CD14-positive monocyte (primary cell): ENCODE data around the gene NAALADL1. TPM values are rescaled to one million over a fixed set of nuclear protein-coding genes. Genes with fewer than 3 reads are reported as not detected.

Experiments used
- DNase-seq, 3 donors: peaks; one replicate each; pipeline ENCODE4 v3.0.0-alpha.2; 2011 to 2022
- H2AFZ ChIP-seq: 2 replicates; pipeline ENCODE4 v1.6.0; 2012; ENCODE audit warnings: mild to moderate bottlenecking, low read depth, low read length, inconsistent platforms; ENCODE audit not compliant: insufficient read depth, poor library complexity, severe bottlenecking
- H3K27ac ChIP-seq, 2 donors: 1 replicate in 1 of 2; 2 replicates in 1 of 2; pipeline ENCODE4 v1.5.1; 2012 to 2013; ENCODE audit warnings: low read length in 2 of 2, control low read depth in 1 of 2, inconsistent platforms in 1 of 2, low read depth in 1 of 2, mild to moderate bottlenecking in 1 of 2
- H3K27me3 ChIP-seq, 2 donors: one replicate each; pipeline versions ENCODE4 v1.6.0 to v1.6.1; 2011 to 2013; ENCODE audit warnings: low read length in 2 of 2; ENCODE audit not compliant: control insufficient read depth in 2 of 2, insufficient read depth in 2 of 2
- H3K36me3 ChIP-seq, 2 donors: replicated peaks in 1 of 2; 1 replicate in 1 of 2; 2 replicates in 1 of 2; pipeline versions ENCODE4 v1.5.1 to v1.6.1; 2012 to 2013; ENCODE audit warnings: low read length in 2 of 2, control low read depth in 1 of 2, inconsistent platforms in 1 of 2, mild to moderate bottlenecking in 1 of 2; ENCODE audit not compliant: insufficient read depth in 2 of 2, control insufficient read depth in 1 of 2
- H3K4me1 ChIP-seq, 2 donors: 1 replicate in 1 of 2; 2 replicates in 1 of 2; pipeline versions ENCODE4 v1.5.1 to v1.6.1; 2012 to 2013; ENCODE audit warnings: low read length in 2 of 2, control low read depth in 1 of 2, inconsistent platforms in 1 of 2, mild to moderate bottlenecking in 1 of 2, moderate library complexity in 1 of 2; ENCODE audit not compliant: insufficient read depth in 2 of 2, control insufficient read depth in 1 of 2
- H3K4me2 ChIP-seq: replicated peaks from 2 replicates; pipeline ENCODE3; 2012; ENCODE audit warnings: low read length, moderate library complexity, mild to moderate bottlenecking; ENCODE audit not compliant: poor library complexity, severe bottlenecking; ENCODE audit errors: extremely low read depth
- H3K4me3 ChIP-seq, 3 experiments: fragments of 200-600 bp in 1 of 3; sonication (generic) in 1 of 3; replicated peaks in 1 of 3; 1 replicate in 2 of 3; 2 replicates in 1 of 3; pipeline ENCODE4 v1.5.1; 2011 to 2013; ENCODE audit warnings: low read length in 3 of 3, mild to moderate bottlenecking in 3 of 3, control low read depth in 2 of 3, low read depth in 2 of 3, inconsistent platforms in 1 of 3, moderate library complexity in 1 of 3
- H3K79me2 ChIP-seq: 2 replicates; pipeline ENCODE4 v1.6.0; 2012; ENCODE audit warnings: mild to moderate bottlenecking, control low read depth, inconsistent platforms, low read length, moderate library complexity; ENCODE audit not compliant: insufficient read depth
- H3K9ac ChIP-seq: 2 replicates; pipeline ENCODE4 v1.6.0; 2017; ENCODE audit warnings: low read length, mild to moderate bottlenecking; ENCODE audit not compliant: insufficient read depth, poor library complexity, severe bottlenecking
- H3K9me3 ChIP-seq, 2 donors: replicated peaks in 1 of 2; 1 replicate in 1 of 2; 2 replicates in 1 of 2; pipeline versions ENCODE4 v1.5.1 to v1.6.1; 2012 to 2013; ENCODE audit warnings: low read length in 2 of 2, control low read depth in 1 of 2; ENCODE audit not compliant: control insufficient read depth in 1 of 2, insufficient read depth in 1 of 2
- H4K20me1 ChIP-seq: 2 replicates; pipeline ENCODE4 v1.6.0; 2012; ENCODE audit warnings: mild to moderate bottlenecking, low read length, control low read depth, moderate library complexity; ENCODE audit not compliant: insufficient read depth
- H3K27ac Mint-ChIP-seq, 7 donors: one replicate each; pipeline ENCODE4 v1.8.0; 2020; ENCODE audit warnings: mild to moderate bottlenecking in 7 of 7, mixed read lengths in 7 of 7, moderate library complexity in 6 of 7, inconsistent platforms in 2 of 7
- H3K27me3 Mint-ChIP-seq, 3 donors: one replicate each; pipeline ENCODE4 v1.8.0; 2021 to 2022; ENCODE audit warnings: low read depth in 3 of 3, mild to moderate bottlenecking in 3 of 3, mixed read lengths in 3 of 3, moderate library complexity in 3 of 3, inconsistent platforms in 1 of 3
- H3K36me3 Mint-ChIP-seq, 2 donors: one replicate each; pipeline ENCODE4 v1.8.0; 2020; ENCODE audit warnings: mixed read lengths in 2 of 2, inconsistent platforms in 1 of 2, mild to moderate bottlenecking in 1 of 2
- H3K4me1 Mint-ChIP-seq: one replicate; pipeline ENCODE4 v1.8.0; 2020; ENCODE audit warnings: mild to moderate bottlenecking, mixed read lengths
- H3K4me3 Mint-ChIP-seq, 2 donors: one replicate each; pipeline ENCODE4 v1.8.0; 2020; ENCODE audit warnings: mild to moderate bottlenecking in 2 of 2, mixed read lengths in 2 of 2, moderate library complexity in 1 of 2
- H3K9me3 Mint-ChIP-seq, 7 donors: one replicate each; pipeline ENCODE4 v1.8.0; 2020 to 2022; ENCODE audit warnings: mixed read lengths in 7 of 7, mild to moderate bottlenecking in 6 of 7, moderate library complexity in 6 of 7, inconsistent platforms in 2 of 7
- CTCF ChIP-seq: fragments of 200-600 bp; IDR thresholded peaks from one replicate; pipeline ENCODE4 v1.8.0; 2022; ENCODE audit warnings: antibody characterized with exemption, mild to moderate bottlenecking
- WGBS: methylation state at CpG from one replicate; pipeline ENCODE4 v1.1.5; 2013; ENCODE audit warnings: missing lambda C conversion rate; ENCODE audit not compliant: insufficient coverage; 5-methylcytosine and 5-hydroxymethylcytosine counted together
- intact Hi-C, 2 donors: fragments of 100-400 bp; cut with micrococcal nuclease; formaldehyde crosslinking; loops; one replicate each; pipeline versions ENCODE4 v1.15.0 to v1.15.1; 2023
- polyA plus RNA-seq, 3 donors: library from polyadenylated mRNA; depleted of rRNA in 1 of 3; unstranded in 2 of 3; stranded (reverse) in 1 of 3; fragments of 300-500 nt in 2 of 3; fragments of >200 nt in 1 of 3; fragmentation: Illumina TruSeq in 2 of 3; gene quantifications; 1 replicate in 2 of 3; 2 replicates in 1 of 3; pipeline ENCODE4 v1.2.3, GENCODE V29; 2012 to 2021

Gene NAALADL1
- polyA plus RNA-seq, 3 donors, result 11.1 to 20.1 (median 20.1) TPM

- Mint-ChIP-seq H3K9me3 (peaks cover 0 to 6% (median 0%) of the 10 kb centered on the region in 7 donors), H3K27me3 (no peaks in the 10 kb centered on the region), H3K4me3 (no peak overlapping the region), H3K36me3 (peaks cover 31 to 53% of the 10 kb centered on the region in 2 donors), H3K27ac (peak overlapping the region in 1 of 7 donors; percentile 71), H3K4me1 (peaks cover 24% of the 10 kb centered on the region)
- Histone ChIP-seq H3K9ac (no peak overlapping the region), H3K4me2 (no peak overlapping the region), H3K27ac (no peak overlapping the region), H2AFZ (no peak overlapping the region), H4K20me1 (peaks cover 2% of the 10 kb centered on the region), H3K9me3 (no peaks in the 10 kb centered on the region), H3K4me1 (peaks cover 5 to 16% of the 10 kb centered on the region in 2 donors), H3K4me3 (no peak overlapping the region), H3K27me3 (no peaks in the 10 kb centered on the region), H3K36me3 (peaks cover 22 to 40% of the 10 kb centered on the region in 2 donors), H3K79me2 (peaks cover 13% of the 10 kb centered on the region)
- no peak for TF ChIP-seq CTCF
- no peak for DNase-seq
- 95% methylated on average over 8 of the region's 11 CpGs for WGBS
- intact Hi-C loops, result loop anchor here in 1 of 2 donors (10.0 kb wide), 1 partner anchor 553 kb away; the partner anchor contains the start of genes EHBP1L1, FAM89B and ZNRD2
Measured at GRCh38 chr11:65021509-65021908, 36.8 kb downstream of the NAALADL1 start.

- peaks cover 34 to 53% of the 10 kb centered on the region in 2 donors for H3K36me3 Mint-ChIP-seq
- no peak for DNase-seq
- Histone ChIP-seq H3K9me3 (no peaks in the 10 kb centered on the region), H3K27ac (no peak overlapping the region), H3K27me3 (no peaks in the 10 kb centered on the region), H3K9ac (no peak overlapping the region), H3K36me3 (peaks cover 22 to 40% of the 10 kb centered on the region in 2 donors), H3K4me1 (peaks cover 5 to 16% of the 10 kb centered on the region in 2 donors), H3K79me2 (peaks cover 18% of the 10 kb centered on the region), H3K4me2 (no peak overlapping the region), H4K20me1 (peaks cover 7% of the 10 kb centered on the region), H2AFZ (no peak overlapping the region), H3K4me3 (no peak overlapping the region)
- no peak overlapping the region for H3K4me3 Mint-ChIP-seq
- TF ChIP-seq CTCF, result no peak
- no CpG with 5 or more reads among the region's 3 CpGs for WGBS
- intact Hi-C loops, result loop anchor here in 1 of 2 donors (10.0 kb wide), 1 partner anchor 554 kb away; the partner anchor contains the start of genes EHBP1L1, FAM89B and ZNRD2
- peak overlapping the region in 1 of 7 donors; percentile 9 for H3K27ac Mint-ChIP-seq
- H3K9me3 Mint-ChIP-seq, result peaks cover 0 to 6% (median 0%) of the 10 kb centered on the region in 7 donors
- H3K4me1 Mint-ChIP-seq, result peaks cover 28% of the 10 kb centered on the region
- H3K27me3 Mint-ChIP-seq, result no peaks in the 10 kb centered on the region
Measured at GRCh38 chr11:65021003-65021402, 37.4 kb downstream of the NAALADL1 start.
